HepG2 (cell line): ENCODE measurements around the gene DNAAF9. TPM values are rescaled to one million over a fixed set of nuclear protein-coding genes. Genes with fewer than 3 reads are reported as not detected.

Experiments
- ETV5 ChIP-seq: IDR thresholded peaks from 2 replicates; pipeline ENCODE4 v1.6.1; 2018; ENCODE audit warnings: missing biosample characterization, missing genetic modification reagents, inconsistent platforms, borderline replicate concordance
- EZH2 ChIP-seq: conservative IDR thresholded peaks from 2 replicates; pipeline ENCODE4 v1.6.1; 2012; ENCODE audit warnings: mild to moderate bottlenecking, low read depth, low read length, moderate library complexity
- FOXC1 ChIP-seq: sonication (generic); formaldehyde crosslinking; IDR thresholded peaks from 2 replicates; pipeline ENCODE4 v1.8.0; 2022; ENCODE audit warnings: mild to moderate bottlenecking, missing genetic modification reagents, borderline replicate concordance
- JUNB ChIP-seq: sonication (generic); formaldehyde crosslinking; IDR thresholded peaks from 2 replicates; pipeline ENCODE4 v1.8.0; 2022; ENCODE audit warnings: missing genetic modification reagents, mild to moderate bottlenecking, borderline replicate concordance
- MYPOP ChIP-seq: sonication (generic); formaldehyde crosslinking; IDR thresholded peaks from 2 replicates; pipeline ENCODE4 v1.8.1; 2023; ENCODE audit warnings: mild to moderate bottlenecking, moderate library complexity, missing genetic modification reagents
- PRPF4 ChIP-seq: fragments of 200-400 bp; formaldehyde crosslinking; IDR thresholded peaks from 2 replicates; pipeline ENCODE4 v1.6.1; 2016; ENCODE audit warnings: low read length, low read depth; ENCODE audit not compliant: poor library complexity, severe bottlenecking
- SMAD9 ChIP-seq: sonication (generic); formaldehyde crosslinking; IDR thresholded peaks from 2 replicates; pipeline ENCODE4 v1.5.1; 2020; ENCODE audit warnings: mild to moderate bottlenecking, missing genetic modification reagents
- STAT6 ChIP-seq: sonication (generic); formaldehyde crosslinking; IDR thresholded peaks from 2 replicates; pipeline ENCODE4 v1.4.0; 2020; ENCODE audit warnings: missing genetic modification reagents, mild to moderate bottlenecking, borderline replicate concordance
- ZNF670 ChIP-seq: sonication (generic); formaldehyde crosslinking; IDR thresholded peaks from 2 replicates; pipeline ENCODE4 v1.8.0; 2022; ENCODE audit warnings: mild to moderate bottlenecking, missing genetic modification reagents, borderline replicate concordance
- ZNF737 ChIP-seq: sonication (generic); formaldehyde crosslinking; IDR thresholded peaks from 2 replicates; pipeline ENCODE4 v1.5.0; 2020; ENCODE audit warnings: missing genetic modification reagents, mild to moderate bottlenecking, borderline replicate concordance
- ZNF775 ChIP-seq: sonication (generic); formaldehyde crosslinking; IDR thresholded peaks from 2 replicates; pipeline ENCODE4 v1.4.0; 2020; ENCODE audit warnings: missing genetic modification reagents, mild to moderate bottlenecking, moderate library complexity, borderline replicate concordance
- ZSCAN21 ChIP-seq: sonication (generic); formaldehyde crosslinking; IDR thresholded peaks from 2 replicates; pipeline ENCODE4 v1.8.0; 2022; ENCODE audit warnings: mild to moderate bottlenecking, missing genetic modification reagents, moderate library complexity, borderline replicate concordance
- polyA plus RNA-seq, 8 experiments: library from polyadenylated mRNA; depleted of rRNA in 3 of 8; stranded (reverse) in 7 of 8; unstranded in 1 of 8; fragments of >200 nt; fragmentation: Illumina TruSeq in 4 of 8; extraction: Trizol in 4 of 8; gene quantifications; 2 replicates each; pipeline versions ENCODE4 v1.2.1 to v1.2.3, GENCODE V29; 2011 to 2016; ENCODE audit warnings: low read depth in 4 of 8, missing spikeins in 1 of 8, mixed read lengths in 1 of 8; ENCODE audit not compliant: insufficient read depth in 1 of 8
- total RNA-seq, 5 experiments: library from RNA; depleted of rRNA; stranded (reverse); fragments of >200 nt; fragmentation: Illumina TruSeq; extraction: Trizol; gene quantifications; 2 replicates each; pipeline ENCODE4 v1.2.3, GENCODE V29; 2016; ENCODE audit warnings: low read depth in 1 of 5
- TF ChIP-seq, protein P1 (sequence below): sonication (generic); formaldehyde crosslinking; IDR thresholded peaks from 2 replicates; pipeline ENCODE4 v1.5.1; 2020; ENCODE audit warnings: missing genetic modification reagents, mild to moderate bottlenecking, borderline replicate concordance

The DNAAF9 gene
- total and polyA plus RNA-seq, 2 of the 13 experiments (the other 11 are each of a cell fraction or from before 2014, with no cell fraction given), result 10.5 to 14.9 TPM

GRCh38 chr20:3412600-3413392 is 5.3 kb upstream of the DNAAF9 start (continued):
- TF ChIP-seq PRPF4, result no peak
- TF ChIP-seq, protein P1, sequence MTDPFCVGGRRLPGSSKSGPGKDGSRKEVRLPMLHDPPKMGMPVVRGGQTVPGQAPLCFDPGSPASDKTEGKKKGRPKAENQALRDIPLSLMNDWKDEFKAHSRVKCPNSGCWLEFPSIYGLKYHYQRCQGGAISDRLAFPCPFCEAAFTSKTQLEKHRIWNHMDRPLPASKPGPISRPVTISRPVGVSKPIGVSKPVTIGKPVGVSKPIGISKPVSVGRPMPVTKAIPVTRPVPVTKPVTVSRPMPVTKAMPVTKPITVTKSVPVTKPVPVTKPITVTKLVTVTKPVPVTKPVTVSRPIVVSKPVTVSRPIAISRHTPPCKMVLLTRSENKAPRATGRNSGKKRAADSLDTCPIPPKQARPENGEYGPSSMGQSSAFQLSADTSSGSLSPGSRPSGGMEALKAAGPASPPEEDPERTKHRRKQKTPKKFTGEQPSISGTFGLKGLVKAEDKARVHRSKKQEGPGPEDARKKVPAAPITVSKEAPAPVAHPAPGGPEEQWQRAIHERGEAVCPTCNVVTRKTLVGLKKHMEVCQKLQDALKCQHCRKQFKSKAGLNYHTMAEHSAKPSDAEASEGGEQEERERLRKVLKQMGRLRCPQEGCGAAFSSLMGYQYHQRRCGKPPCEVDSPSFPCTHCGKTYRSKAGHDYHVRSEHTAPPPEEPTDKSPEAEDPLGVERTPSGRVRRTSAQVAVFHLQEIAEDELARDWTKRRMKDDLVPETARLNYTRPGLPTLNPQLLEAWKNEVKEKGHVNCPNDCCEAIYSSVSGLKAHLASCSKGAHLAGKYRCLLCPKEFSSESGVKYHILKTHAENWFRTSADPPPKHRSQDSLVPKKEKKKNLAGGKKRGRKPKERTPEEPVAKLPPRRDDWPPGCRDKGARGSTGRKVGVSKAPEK (CRISPR knock-in tag), result no peak
- TF ChIP-seq STAT6, result peak; percentile 44; the same call in 1 of the 2 replicates
- no peak for TF ChIP-seq MYPOP (CRISPR knock-in tag)
- TF ChIP-seq ZNF775, result no peak
- no peak for TF ChIP-seq SMAD9 (CRISPR knock-in tag)
- TF ChIP-seq FOXC1 (CRISPR knock-in tag), result 0 out of 2 replicates have a peak, but pooled peaks have one; percentile 22
- no peak for TF ChIP-seq ZSCAN21 (CRISPR knock-in tag)
- TF ChIP-seq ETV5 (CRISPR knock-in tag), result no peak
- no peak for TF ChIP-seq EZH2
- no peak for TF ChIP-seq JUNB (CRISPR knock-in tag)
- no peak for TF ChIP-seq ZNF737 (CRISPR knock-in tag)
- TF ChIP-seq ZNF670 (CRISPR knock-in tag), result no peak
